ENCODE data around the gene RETN.

DNA sequence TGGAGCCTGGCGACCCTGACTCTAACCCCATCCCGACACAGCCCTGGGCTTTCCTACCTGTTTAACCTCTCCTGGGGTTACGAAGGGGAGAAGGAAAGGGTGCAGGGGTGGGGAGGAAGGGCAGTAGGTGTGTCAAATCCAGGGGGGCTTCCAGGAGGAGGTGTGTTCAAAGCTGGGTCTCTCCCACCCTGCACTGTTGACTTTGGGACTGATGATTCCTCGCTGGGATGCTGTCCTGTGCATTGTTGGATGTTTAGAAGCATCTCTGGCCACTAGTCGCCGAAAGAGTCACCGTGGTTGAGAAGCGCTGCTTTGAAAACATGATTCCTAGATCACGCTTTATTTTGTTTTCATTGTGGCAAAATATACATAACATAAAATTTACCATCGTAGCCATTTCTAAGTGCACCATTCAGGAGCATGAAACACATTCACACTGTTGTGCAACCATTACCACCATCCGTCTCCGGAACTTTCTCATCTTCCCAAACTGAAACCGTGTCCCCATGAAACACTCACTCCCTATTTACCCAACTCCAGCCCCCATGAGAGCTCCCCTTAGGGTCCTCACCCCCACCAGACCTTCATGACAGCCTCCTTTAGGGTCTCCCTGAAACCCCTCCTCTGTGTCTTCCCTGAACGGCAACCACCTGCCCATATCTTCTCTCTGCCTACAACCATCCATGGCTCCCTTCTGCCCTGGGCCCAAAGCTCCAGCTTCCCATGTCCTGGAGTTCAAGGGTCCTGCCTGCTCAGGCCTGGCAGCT, 37.5 kb downstream of the RETN start:
- TF ChIP-seq, protein P1, sequence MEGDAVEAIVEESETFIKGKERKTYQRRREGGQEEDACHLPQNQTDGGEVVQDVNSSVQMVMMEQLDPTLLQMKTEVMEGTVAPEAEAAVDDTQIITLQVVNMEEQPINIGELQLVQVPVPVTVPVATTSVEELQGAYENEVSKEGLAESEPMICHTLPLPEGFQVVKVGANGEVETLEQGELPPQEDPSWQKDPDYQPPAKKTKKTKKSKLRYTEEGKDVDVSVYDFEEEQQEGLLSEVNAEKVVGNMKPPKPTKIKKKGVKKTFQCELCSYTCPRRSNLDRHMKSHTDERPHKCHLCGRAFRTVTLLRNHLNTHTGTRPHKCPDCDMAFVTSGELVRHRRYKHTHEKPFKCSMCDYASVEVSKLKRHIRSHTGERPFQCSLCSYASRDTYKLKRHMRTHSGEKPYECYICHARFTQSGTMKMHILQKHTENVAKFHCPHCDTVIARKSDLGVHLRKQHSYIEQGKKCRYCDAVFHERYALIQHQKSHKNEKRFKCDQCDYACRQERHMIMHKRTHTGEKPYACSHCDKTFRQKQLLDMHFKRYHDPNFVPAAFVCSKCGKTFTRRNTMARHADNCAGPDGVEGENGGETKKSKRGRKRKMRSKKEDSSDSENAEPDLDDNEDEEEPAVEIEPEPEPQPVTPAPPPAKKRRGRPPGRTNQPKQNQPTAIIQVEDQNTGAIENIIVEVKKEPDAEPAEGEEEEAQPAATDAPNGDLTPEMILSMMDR (IDR thresholded peaks at IDR 0.05; ENCODE audit: low read depth, low read length, poor library complexity, severe bottlenecking), result no peak
- no peak for TF ChIP-seq EZH2phosphoT487 (IDR thresholded peaks at IDR 0.05; ENCODE audit: borderline replicate concordance, low read length)
